WERI-Rb-1 (cell line): ENCODE results near the gene ONECUT2.
A peak's percentile ranks its signal among the peaks of the same experiment; 100 is the strongest.

Experiments
- DNase-seq: peaks from one replicate; pipeline ENCODE4 v3.0.0-alpha.2; 2020
- H3K27ac ChIP-seq: fragments of 250-450 bp; sonication (Bioruptor Pico); 2 replicates; pipeline ENCODE4 v1.5.1; 2020; ENCODE audit warnings: mild to moderate bottlenecking, moderate library complexity
- H3K27me3 ChIP-seq: fragments of 250-450 bp; sonication (Bioruptor Pico); 2 replicates; pipeline ENCODE4 v1.5.1; 2021; ENCODE audit warnings: mild to moderate bottlenecking, low read depth, moderate library complexity; ENCODE audit not compliant: insufficient read depth, severe bottlenecking
- H3K36me3 ChIP-seq: fragments of 250-450 bp; sonication (Bioruptor Pico); 2 replicates; pipeline ENCODE4 v1.5.1; 2020; ENCODE audit warnings: mild to moderate bottlenecking, moderate library complexity
- H3K4me3 ChIP-seq: 2 replicates; pipeline ENCODE4 v1.5.1; 2011; ENCODE audit warnings: low read depth, mild to moderate bottlenecking, control low read depth, low read length
- H3K9me3 ChIP-seq: fragments of 250-450 bp; sonication (Bioruptor Pico); 2 replicates; pipeline ENCODE4 v1.5.1; 2021; ENCODE audit warnings: mild to moderate bottlenecking, moderate library complexity; ENCODE audit not compliant: severe bottlenecking
- CTCF ChIP-seq: IDR thresholded peaks from 2 replicates; pipeline ENCODE4 v1.5.1; 2011; ENCODE audit warnings: low read depth, mild to moderate bottlenecking, control low read depth, inconsistent platforms, low read length

Gene ONECUT2

GRCh38 chr18:57445488-57446319 lies 10.5 kb downstream of the ONECUT2 start:
- H3K4me3 ChIP-seq, result no peak overlapping the region
- no peaks in the 10 kb centered on the region for H3K27me3 ChIP-seq
- no peak for DNase-seq
- TF ChIP-seq CTCF, result no peak
- no peak overlapping the region for H3K27ac ChIP-seq
- peaks cover 66% of the 10 kb centered on the region for H3K36me3 ChIP-seq
- no peaks in the 10 kb centered on the region for H3K9me3 ChIP-seq

GRCh38 chr18:57446322-57446721 lies 11.1 kb downstream of the ONECUT2 start:
- peak; percentile 70 for DNase-seq
- Histone ChIP-seq H3K9me3 (no peaks in the 10 kb centered on the region), H3K4me3 (no peak overlapping the region), H3K27me3 (no peaks in the 10 kb centered on the region), H3K27ac (no peak overlapping the region), H3K36me3 (peaks cover 62% of the 10 kb centered on the region)
- peak; percentile 98 for TF ChIP-seq CTCF

GRCh38 chr18:57447154-57447621 lies 12.0 kb downstream of the ONECUT2 start:
- no peak for TF ChIP-seq CTCF
- no peak for DNase-seq
- H3K27ac ChIP-seq, result no peak overlapping the region

GRCh38 chr18:57455576-57456129 lies 20.5 kb downstream of the ONECUT2 start:
- Histone ChIP-seq H3K27me3 (no peaks in the 10 kb centered on the region), H3K36me3 (peaks cover 27% of the 10 kb centered on the region), H3K4me3 (no peak overlapping the region), H3K9me3 (no peaks in the 10 kb centered on the region), H3K27ac (no peak overlapping the region)
- TF ChIP-seq CTCF, result no peak
- DNase-seq, result no peak

More at GRCh38 chr18:57447154-57447621, 12.0 kb downstream of the ONECUT2 start:
- Histone ChIP-seq H3K9me3 (no peaks in the 10 kb centered on the region), H3K4me3 (no peak overlapping the region), H3K27me3 (no peaks in the 10 kb centered on the region), H3K36me3 (peaks cover 67% of the 10 kb centered on the region)

- Histone ChIP-seq H3K27me3 (no peaks in the 10 kb centered on the region), H3K4me3 (no peak overlapping the region), H3K36me3 (peaks cover 8% of the 10 kb centered on the region), H3K27ac (no peak overlapping the region), H3K9me3 (no peaks in the 10 kb centered on the region)
- TF ChIP-seq CTCF, result no peak
- DNase-seq, result no peak
Observed at GRCh38 chr18:57461652-57462269, 26.6 kb downstream of the ONECUT2 start.
